ENCODE data around the gene KLHL29. TPM values are rescaled to one million over a fixed set of nuclear protein-coding genes. Genes with fewer than 3 reads are reported as not detected.

Gene KLHL29
- total RNA-seq, 2 experiments from 2014 or later: 2.5 to 2.7 TPM

GRCh38 chr2:23393722-23394121, 8.7 kb downstream of the KLHL29 start:
- peaks cover 7% of the 10 kb centered on the region for H3K4me1 ChIP-seq (ENCODE audit: insufficient read depth, low read length)
- peaks cover 37% of the 10 kb centered on the region for H3K4me1 Mint-ChIP-seq (ENCODE audit: low read depth)
- CTCF ChIA-PET: no interaction called here
- TF ChIP-seq CTCF (IDR thresholded peaks at IDR 0.05): no peak
- no peak for DNase-seq
- peaks cover 0 to 4% of the 10 kb centered on the region in 2 experiments for H3K9me3 ChIP-seq (ENCODE audit: control insufficient read depth in 1 of 2, insufficient read depth in 1 of 2, low read length in 2 of 2)
- POLR2A ChIA-PET: interaction anchor here (1.0 kb wide), 1 partner anchor 13 kb away, joined by 4 read pairs; no protein-coding TSS in a partner anchor
- no peak overlapping the region for H3K4me3 Mint-ChIP-seq
- H3K36me3 Mint-ChIP-seq (ENCODE audit: low read depth): no peaks in the 10 kb centered on the region
- H3K36me3 ChIP-seq (ENCODE audit: insufficient read depth, low read length): no peaks in the 10 kb centered on the region
- no peak for ATAC-seq (ENCODE audit: poor library complexity)
- H3K27me3 Mint-ChIP-seq: peaks cover 49% of the 10 kb centered on the region
- H3K27ac Mint-ChIP-seq: no peak overlapping the region
- H3K27ac ChIP-seq (ENCODE audit: low read depth in 1 of 2, low read length in 2 of 2): no peak overlapping the region
- H3K27me3 ChIP-seq (ENCODE audit: control insufficient read depth in 1 of 2, insufficient read depth in 2 of 2, low read length in 2 of 2): peaks cover 0 to 7% of the 10 kb centered on the region in 2 experiments
- intact Hi-C loops (cut with DNase I, micrococcal nuclease): no loop called here
- H3K4me3 ChIP-seq (ENCODE audit: low read length): no peak overlapping the region
- no peaks in the 10 kb centered on the region for H3K9me3 Mint-ChIP-seq

GRCh38 chr2:23394700-23395099, 9.7 kb downstream of the KLHL29 start:
- DNase-seq: no peak
- CTCF ChIA-PET: no interaction called here

GRCh38 chr2:23397478-23397877, 12.5 kb downstream of the KLHL29 start:
- Histone ChIP-seq H3K27ac (ENCODE audit: low read depth in 1 of 2, low read length in 2 of 2) (no peak overlapping the region), H3K27me3 (ENCODE audit: control insufficient read depth in 1 of 2, insufficient read depth in 2 of 2, low read length in 2 of 2) (no peaks in the 10 kb centered on the region), H3K36me3 (ENCODE audit: insufficient read depth, low read length) (no peaks in the 10 kb centered on the region), H3K4me3 (ENCODE audit: low read length) (no peak overlapping the region), H3K4me1 (ENCODE audit: insufficient read depth, low read length) (peaks cover 7% of the 10 kb centered on the region), H3K9me3 (ENCODE audit: control insufficient read depth in 1 of 2, insufficient read depth in 1 of 2, low read length in 2 of 2) (peaks cover 0 to 10% of the 10 kb centered on the region in 2 experiments)
- TF ChIP-seq CTCF (IDR thresholded peaks at IDR 0.05): no peak
- intact Hi-C loops (cut with DNase I, micrococcal nuclease): no loop called here
- peaks cover 20% of the 10 kb centered on the region for H3K27me3 Mint-ChIP-seq
- ChIA-PET CTCF (no interaction called here), POLR2A (no interaction called here)
- H3K4me1 Mint-ChIP-seq (ENCODE audit: low read depth): peaks cover 26% of the 10 kb centered on the region
- no peak overlapping the region for H3K27ac Mint-ChIP-seq
- DNase-seq: no peak
- no peaks in the 10 kb centered on the region for H3K36me3 Mint-ChIP-seq (ENCODE audit: low read depth)
- no peak for ATAC-seq (ENCODE audit: poor library complexity)
- H3K4me3 Mint-ChIP-seq: no peak overlapping the region
- H3K9me3 Mint-ChIP-seq: no peaks in the 10 kb centered on the region

More at GRCh38 chr2:23394700-23395099, 9.7 kb downstream of the KLHL29 start:
- no peak for TF ChIP-seq CTCF (IDR thresholded peaks at IDR 0.05)
- Mint-ChIP-seq H3K4me3 (peak overlapping the region; percentile 3), H3K36me3 (ENCODE audit: low read depth) (no peaks in the 10 kb centered on the region), H3K27me3 (peaks cover 40% of the 10 kb centered on the region), H3K9me3 (no peaks in the 10 kb centered on the region), H3K27ac (no peak overlapping the region), H3K4me1 (ENCODE audit: low read depth) (peaks cover 37% of the 10 kb centered on the region)
- Histone ChIP-seq H3K27ac (ENCODE audit: low read depth in 1 of 2, low read length in 2 of 2) (no peak overlapping the region), H3K27me3 (ENCODE audit: control insufficient read depth in 1 of 2, insufficient read depth in 2 of 2, low read length in 2 of 2) (no peaks in the 10 kb centered on the region), H3K36me3 (ENCODE audit: insufficient read depth, low read length) (no peaks in the 10 kb centered on the region), H3K4me1 (ENCODE audit: insufficient read depth, low read length) (peaks cover 7% of the 10 kb centered on the region), H3K4me3 (ENCODE audit: low read length) (no peak overlapping the region), H3K9me3 (ENCODE audit: control insufficient read depth in 1 of 2, insufficient read depth in 1 of 2, low read length in 2 of 2) (peaks cover 0 to 6% of the 10 kb centered on the region in 2 experiments)
- intact Hi-C loops (cut with DNase I, micrococcal nuclease): no loop called here
- POLR2A ChIA-PET: no interaction called here
- peak; percentile 39 for ATAC-seq (ENCODE audit: poor library complexity)
